GM18511 (cell line): Measurements from ENCODE around the gene SLC22A5.
"Not testable (repeated sequence)": the region's sequence is repeated elsewhere in the genome, so short reads cannot be mapped to it uniquely, and the experiment has no call there.

Experiments used
- ATAC-seq: cut with Tn5 transposase; IDR thresholded peaks from one replicate; pipeline ENCODE4 v1.9.1; 2021; ENCODE audit warnings: mild to moderate bottlenecking, moderate library complexity; ENCODE audit not compliant: unreplicated experiment

Gene SLC22A5

DNA sequence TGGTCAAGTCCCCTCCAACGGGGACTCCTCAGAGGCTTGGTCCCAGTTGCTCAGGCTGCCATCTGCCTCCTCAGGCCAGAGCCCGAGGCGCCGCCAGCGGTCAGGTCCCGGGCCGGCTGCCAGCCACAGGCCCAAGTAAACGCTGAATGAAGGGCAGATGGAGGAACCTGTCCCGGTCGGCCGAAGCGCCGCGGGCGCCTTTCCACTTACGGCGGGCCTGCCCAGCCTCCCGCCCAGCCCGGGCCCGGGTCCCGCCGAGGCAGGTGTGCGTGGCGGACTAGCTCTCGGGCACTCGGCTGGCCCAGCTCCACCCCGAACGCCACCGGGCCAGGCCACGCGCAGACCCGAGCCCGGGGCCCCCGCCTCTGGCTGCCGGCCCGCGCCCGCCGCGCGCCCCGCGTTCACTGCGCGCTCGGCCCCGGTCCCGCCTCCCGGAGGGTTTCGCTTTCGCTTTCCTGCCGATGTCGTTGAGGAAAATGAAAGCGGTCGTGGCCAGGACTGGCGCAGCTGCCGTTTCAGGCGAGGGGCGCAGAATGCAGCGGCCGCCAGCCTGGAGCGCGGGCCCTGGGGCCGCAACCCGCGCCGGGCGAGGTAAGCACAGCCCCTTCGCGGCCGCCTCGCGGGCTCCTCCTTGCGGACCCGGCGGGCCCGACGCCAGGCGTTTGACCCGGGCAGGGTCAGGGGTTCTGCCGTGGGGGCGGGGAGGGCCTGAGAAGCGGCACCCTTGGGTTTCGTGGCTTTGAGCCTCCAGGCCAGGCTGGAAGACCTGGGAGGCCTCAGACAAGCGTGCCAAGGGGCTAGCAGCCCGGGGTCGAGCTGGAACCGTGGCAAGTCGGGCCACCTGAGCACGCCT is 41.2 kb downstream of the SLC22A5 start:
- peak; percentile 73 for ATAC-seq

- peak; percentile 11 for ATAC-seq
Observed at GRCh38 chr5:132411304-132412013, 41.9 kb downstream of the SLC22A5 start.

GRCh38 chr5:132413567-132413966 is 44.1 kb downstream of the SLC22A5 start:
- ATAC-seq: no peak

DNA sequence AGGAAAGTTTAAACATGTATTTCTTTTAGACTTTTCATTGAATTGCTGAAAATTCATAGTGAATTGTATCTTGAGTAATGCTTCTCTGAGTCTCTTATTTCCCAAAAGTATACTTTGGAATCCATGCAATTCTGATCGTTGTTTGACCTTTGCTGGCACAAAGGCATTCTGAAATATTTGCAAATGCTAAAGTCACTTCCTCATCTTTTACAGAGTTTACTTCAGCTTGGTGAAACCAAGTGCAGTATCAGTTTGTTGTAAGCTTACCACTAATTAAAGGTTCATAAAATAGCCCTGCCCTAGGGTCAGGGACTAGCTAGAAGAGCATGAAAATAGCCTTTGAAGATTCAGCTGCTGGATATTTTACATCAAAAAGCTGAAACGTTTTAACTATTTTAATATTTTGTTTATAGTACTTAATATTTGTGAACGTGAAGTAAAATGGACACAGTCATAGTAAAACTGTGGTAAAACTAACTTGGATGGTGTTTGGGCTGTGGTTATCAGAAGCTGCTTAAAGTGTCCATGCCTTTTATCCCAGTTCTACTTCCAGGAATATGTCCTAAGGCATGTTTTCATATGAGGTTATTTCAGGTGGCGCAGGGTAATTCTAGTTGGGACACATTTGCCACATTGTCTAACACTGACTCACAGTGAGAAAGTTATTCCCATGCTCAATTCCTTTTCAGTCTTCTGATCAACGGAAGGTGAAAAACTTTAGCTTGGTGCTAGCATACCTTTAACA is 45.3 kb downstream of the SLC22A5 start:
- peak; percentile 29 for ATAC-seq

DNA sequence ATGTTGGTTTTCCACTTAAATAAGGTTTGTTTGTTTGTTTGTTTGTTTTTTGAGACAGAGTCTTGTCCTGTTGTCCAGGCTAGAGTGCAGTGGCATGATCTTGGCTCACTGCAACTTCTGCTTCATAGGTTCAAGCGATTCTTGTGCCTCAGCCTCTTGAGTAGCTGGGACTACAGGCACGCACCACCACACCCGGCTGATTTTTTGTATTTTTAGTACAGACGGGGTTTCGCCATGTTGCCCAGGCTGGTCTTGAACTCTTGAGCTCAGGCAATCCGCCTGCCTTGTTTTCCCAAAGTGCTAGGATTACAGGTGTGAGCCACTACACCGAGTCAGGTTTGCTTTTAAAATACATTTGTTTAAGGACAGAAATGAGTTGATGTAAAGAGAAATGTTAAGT is 46.0 kb downstream of the SLC22A5 start:
- not testable (repeated sequence) for ATAC-seq

DNA sequence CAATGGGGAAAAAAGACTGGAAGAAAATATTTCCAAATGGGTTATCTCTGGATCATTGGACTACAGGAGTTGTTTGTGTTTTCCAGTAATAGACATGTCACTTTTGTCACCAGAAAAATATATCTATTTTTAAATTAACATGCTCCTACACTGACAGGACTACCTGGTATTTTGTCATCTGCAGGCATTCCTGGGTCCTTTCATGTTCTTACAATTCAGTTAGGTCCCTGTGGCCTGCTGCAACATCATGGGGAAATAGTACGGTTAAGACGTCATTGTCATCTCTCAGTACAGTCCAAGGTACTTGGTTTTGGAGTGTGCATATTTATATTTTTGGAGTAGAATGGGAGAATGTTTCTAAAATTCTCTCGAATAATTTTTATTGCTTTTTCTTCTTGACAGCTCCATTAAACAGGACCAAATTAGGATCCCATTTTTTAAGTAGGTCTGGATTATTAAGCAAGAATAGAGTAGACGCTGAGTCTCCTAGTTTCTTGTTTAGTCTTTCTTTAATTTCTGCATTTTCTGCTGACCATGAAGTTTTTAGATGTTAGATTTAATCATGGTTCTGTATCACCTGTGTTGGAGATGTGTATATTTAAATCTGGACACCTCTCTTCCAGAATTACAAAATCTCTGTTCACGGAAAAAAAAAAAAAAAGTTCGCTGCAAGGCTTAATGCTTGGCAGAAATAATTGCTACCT is 46.9 kb downstream of the SLC22A5 start:
- no peak for ATAC-seq

DNA sequence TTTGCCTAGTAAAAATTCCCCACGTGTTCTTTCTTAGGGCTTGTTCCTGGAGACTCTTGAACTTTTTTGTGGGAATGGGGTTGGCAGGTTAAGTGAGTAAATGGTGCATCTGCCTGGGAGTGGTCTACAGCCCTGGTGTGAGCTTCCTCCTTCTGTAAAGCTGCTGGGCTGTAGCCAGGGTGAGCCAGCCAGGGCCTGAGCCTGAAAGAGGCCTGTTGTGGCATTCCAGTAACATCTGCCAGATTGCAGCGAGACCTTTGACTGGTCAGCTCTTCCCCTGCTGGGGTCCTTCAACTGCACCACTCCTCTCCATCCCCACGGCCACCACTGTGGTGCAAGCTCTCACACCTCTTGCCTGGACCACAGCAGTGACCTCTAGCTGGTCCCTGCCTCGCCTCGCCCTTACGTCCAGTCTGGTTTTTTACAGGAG is 47.5 kb downstream of the SLC22A5 start:
- ATAC-seq: no peak

- no peak for ATAC-seq
Observed at GRCh38 chr5:132417461-132417860, 48.0 kb downstream of the SLC22A5 start.

GRCh38 chr5:132417889-132418485 is 48.5 kb downstream of the SLC22A5 start:
- ATAC-seq: no peak

DNA sequence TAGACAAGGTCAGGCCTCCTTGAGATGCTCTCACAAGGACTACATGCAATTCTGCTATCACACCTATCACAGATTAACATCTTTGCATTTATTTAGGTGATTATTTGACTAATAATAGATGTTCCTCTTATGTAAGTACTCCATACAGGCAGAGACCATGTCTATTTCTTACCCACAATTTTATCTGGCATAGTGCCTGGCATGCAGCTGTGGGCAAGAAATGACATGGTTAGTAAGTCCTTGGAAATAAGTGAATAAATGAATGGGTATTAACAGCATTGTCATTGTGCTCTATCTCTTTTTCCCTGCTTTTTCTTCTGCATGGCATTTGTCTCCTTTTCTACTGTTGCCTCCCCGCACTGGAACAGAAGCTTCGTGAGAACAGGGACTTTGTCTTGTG is 49.4 kb downstream of the SLC22A5 start:
- ATAC-seq: no peak

GRCh38 chr5:132419502-132420468 is 50.3 kb downstream of the SLC22A5 start:
- ATAC-seq: no peak

DNA sequence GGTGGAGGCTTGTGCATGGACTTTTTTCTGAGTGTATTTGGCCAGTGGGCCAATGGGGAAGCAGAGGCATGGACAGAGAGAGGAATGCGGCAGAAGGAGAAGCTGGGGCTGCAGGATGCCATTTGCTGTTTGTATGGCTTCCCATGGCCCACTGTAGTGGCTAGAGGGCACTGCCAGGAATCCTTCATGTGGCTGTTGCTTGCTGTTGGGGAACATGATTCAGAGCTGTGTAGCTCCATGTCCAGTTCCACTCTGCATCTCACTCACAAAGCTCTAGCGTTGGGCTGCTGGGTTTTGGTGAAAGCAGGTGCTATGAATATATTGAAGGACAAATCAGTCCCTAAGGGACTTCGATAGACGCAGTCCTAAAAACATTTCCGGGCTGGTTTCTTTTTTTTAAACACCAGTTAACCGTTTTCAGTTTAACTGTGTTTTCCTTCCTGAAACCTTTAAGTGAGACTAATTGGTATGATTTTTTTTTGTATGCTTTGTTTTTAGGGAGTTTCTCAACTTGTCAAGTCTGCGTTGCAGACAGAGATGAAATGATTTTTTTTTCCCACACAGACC is 51.3 kb downstream of the SLC22A5 start:
- ATAC-seq: peak; percentile 50

- no peak for ATAC-seq
Observed at GRCh38 chr5:132421462-132421861, 52.0 kb downstream of the SLC22A5 start.

DNA sequence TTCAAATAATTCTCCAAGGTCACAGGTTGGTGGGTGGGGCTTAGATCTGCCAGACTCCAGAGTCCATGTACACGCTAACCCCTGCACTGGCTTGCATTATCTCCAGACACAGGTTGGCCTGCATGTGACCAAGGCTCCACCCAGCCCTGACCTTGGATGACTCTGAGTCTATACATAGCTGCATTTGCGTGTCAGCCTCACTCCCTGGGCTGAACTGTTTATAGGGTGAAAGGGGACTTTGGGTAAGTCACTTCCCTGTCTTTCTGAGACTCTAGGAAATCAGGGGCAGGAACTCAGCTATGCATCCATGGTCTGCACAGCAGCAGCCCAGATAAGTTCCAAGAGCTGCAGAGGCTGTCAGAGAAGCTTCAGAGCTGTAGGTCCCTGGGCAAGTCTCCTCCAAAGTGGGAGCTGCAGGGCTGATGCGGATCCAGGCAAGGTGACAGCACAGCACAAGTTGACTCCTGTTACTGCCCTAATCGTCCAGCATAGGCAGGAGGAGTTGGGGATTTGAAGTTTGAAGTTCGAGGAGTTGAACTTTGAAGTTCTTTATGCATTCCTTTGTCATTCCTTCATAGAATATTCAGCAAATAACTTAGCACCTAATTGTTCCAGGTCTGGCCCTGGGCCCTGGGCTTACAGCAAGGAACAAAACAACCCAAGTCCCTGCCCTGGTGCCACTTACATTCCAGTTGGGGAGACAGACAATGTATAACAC is 53.4 kb downstream of the SLC22A5 start:
- ATAC-seq: peak; percentile 43

GRCh38 chr5:132423438-132423898 is 54.0 kb downstream of the SLC22A5 start:
- ATAC-seq: no peak

GRCh38 chr5:132424167-132424880 is 54.8 kb downstream of the SLC22A5 start:
- ATAC-seq: no peak
